Islet of Langerhans (tissue), 1 donor: Measurements from ENCODE around the gene TTC7B.
"Not testable (repeated sequence)": the region's sequence is repeated elsewhere in the genome, so short reads cannot be mapped to it uniquely, and the experiment has no call there.

Experiments used
- FAIRE-seq: peaks from one replicate; lab custom pipeline; 2011; peaks lifted over from hg19 to GRCh38; lab: Jason Lieb, UNC

The TTC7B gene, protein sequence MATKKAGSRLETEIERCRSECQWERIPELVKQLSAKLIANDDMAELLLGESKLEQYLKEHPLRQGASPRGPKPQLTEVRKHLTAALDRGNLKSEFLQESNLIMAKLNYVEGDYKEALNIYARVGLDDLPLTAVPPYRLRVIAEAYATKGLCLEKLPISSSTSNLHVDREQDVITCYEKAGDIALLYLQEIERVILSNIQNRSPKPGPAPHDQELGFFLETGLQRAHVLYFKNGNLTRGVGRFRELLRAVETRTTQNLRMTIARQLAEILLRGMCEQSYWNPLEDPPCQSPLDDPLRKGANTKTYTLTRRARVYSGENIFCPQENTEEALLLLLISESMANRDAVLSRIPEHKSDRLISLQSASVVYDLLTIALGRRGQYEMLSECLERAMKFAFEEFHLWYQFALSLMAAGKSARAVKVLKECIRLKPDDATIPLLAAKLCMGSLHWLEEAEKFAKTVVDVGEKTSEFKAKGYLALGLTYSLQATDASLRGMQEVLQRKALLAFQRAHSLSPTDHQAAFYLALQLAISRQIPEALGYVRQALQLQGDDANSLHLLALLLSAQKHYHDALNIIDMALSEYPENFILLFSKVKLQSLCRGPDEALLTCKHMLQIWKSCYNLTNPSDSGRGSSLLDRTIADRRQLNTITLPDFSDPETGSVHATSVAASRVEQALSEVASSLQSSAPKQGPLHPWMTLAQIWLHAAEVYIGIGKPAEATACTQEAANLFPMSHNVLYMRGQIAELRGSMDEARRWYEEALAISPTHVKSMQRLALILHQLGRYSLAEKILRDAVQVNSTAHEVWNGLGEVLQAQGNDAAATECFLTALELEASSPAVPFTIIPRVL

DNA sequence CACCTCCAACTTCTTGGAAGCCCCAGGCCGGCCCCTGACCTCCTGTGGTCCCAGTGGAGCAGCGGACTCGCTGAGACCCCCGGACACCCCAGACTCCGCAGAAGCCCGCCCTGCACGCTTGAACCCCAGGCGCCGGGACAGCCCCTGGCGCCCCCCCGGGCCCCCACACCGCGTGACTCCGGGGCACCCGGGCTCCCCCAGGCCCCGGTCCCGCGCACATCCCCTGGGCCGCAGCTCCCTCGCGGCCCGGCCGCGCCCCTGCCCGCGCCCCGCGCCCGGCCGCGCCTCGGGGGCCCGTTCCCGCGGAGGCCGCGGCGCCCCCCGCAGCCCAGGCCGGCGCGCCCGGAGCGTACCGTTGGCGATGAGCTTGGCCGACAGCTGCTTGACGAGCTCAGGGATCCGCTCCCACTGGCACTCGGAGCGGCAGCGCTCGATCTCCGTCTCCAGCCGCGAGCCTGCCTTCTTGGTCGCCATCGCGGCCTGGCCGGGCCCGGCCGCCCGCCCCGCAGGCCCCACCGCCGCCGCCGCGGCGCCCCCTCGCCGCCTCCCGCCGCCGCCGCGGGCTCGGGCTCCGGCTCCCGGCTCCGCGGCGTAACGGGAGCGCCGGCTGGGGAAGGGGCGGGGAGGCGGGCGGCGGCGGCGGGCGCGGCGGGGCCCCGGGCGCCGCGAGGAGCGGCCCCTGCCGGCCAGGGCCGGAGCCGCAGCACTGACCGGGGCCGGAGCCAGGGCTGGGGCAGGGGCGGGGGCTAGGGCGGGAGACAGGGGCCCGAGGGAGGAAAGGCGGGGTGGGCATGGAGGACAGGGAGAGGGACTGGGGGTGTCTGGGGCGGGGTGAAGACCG, at the start of gene TTC7B:
Gene TTC7B, minus strand, starts transcription at position 609 of the 841 bp plus-strand sequence. Its CDS starts 135 bp downstream, at position 474.
- no peak for FAIRE-seq

DNA sequence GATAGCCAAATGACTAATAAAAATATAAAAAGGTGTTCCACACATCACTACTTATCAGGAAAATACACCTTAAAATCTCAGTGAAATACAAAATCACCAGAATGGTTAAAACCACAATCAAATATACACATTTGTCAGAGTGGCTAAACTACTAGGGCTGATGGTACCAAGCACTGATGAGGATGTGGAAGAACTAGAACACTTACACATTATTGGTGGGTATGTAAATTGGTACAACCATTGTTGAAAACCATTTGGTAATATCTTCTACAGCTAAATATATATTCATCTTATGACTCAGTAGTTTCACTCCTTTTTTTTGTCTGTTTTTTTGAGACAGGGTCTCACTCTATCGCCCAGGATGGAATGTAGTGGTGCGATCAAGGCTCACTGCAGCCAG, 48.5 kb upstream of the TTC7B start:
- FAIRE-seq: no peak

DNA sequence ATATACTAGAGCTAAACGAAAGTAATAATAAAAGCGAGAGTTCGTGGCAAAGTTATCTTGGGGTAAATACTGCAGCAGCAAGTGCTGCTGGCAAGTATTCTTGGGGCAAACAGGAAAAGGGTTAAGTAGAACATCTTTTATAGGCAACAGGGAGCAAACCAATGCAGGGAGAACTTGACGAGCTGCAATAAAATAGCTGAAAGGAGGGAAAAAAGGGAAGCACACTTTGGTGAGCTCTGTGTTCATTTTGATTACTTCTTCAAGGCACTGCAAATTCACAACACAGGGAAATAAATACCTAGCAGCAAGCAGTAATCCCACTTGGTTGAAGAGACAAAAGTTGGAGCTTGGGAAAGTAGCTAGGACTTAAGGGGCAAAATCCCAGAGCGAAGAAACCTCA, 42.3 kb upstream of the TTC7B start:
- no peak for FAIRE-seq

DNA sequence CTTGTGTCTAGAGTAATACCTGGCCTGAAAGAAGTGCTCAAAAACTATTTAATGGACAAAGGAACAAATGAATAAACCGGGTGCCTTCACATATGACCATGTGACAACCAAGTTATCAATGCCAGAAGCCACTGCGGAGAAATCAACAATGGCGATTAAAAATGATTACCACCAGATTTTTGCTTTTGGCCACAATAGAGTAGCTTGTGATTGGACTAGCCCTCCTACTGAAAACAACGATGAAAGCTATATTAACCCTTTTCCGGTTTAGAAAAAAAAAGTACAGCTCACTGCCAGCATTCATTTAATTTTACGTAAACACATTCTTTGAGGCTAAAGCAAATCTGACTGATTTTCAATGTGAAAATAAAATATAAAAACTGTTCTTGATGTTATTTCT, 41.6 kb upstream of the TTC7B start:
- FAIRE-seq: no peak

DNA sequence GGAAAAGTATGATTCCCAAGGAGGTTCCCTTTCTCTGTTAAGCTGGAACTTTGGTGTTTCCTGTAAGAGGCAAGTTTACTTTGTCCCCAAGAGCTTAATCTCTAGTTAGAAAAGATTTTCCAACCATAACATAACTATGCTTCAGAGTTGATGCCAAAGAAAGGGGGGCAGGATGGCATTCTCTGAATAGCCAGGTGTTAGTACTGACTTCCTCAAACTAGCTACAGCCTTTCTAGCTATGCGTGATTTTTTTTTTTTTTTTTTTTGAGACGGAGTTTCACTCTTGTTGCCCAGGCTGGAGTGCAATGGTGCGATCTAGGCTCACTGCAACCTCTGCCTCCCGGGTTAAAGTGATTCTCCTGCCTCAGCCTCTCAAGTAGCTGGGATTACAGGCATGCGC, 39.9 kb upstream of the TTC7B start:
- FAIRE-seq: not testable (repeated sequence)

DNA sequence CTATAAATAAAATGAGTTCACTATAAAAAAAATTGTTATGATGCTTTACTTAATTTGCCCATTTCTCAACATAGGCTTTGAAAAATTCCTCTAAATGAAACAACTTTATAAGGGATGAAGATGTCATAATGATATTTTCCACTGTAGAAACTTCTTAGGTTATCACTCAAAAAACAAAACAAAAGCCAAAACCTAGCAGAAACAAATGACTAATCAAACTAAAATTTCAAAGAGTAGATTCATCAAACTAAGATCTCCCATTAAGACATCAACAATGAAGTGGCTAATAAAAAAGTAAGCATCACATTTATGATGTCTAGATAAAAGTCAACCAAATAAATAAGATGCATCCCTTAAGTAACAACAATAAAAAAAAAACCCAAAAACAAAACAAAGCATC, 36.9 kb upstream of the TTC7B start:
- FAIRE-seq: no peak

DNA sequence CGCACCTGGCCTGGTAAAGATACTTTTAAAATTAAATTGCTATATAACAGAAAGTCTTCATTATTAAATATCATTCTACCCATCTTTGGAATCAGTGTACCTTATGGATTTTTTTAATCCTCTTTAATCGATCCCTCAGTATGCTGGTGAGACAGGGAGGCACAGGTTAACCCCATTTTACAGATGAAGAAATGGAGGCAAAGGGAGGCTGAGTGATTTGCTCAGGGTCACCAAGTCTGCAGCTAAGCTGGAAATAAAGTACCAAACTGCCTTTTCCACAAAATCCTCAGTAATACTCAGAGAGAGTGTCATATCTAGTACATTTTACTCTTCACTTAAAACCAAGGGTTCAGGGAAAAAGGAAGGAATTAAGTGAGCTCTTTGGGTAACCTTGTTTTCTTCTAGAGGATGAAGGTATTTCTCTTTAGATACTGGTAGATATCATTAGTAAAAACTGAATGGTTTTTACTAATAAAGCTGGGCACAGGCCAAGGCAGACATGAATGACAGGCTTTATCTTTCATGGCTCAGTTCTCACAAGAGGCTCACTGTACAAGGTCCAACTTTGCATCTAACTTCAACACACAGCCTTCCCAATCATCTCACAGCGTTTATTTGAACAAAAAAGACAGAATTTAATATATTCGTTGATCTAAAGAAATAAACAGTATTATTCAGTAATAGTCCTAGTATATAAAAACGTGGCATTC, 35.3 kb upstream of the TTC7B start:
- FAIRE-seq: no peak

DNA sequence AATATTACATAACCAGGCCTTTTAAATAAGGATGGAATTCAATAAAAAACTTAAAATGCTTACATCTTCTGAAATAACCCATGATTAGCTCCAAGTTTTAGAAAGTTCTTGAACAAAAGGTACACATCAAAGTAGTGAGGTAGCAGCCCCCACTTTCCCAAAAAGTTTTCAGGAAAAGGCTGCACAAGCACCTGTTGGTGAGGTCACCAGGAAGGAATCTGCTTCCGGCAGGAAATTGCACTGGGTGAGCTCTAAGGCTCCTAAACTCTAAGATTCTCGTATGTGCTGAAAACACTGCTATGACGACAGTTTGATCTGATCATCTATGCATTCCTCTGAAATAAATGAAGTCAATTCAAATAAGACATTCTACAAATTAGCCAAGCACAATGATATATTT, 34.3 kb upstream of the TTC7B start:
- FAIRE-seq: no peak

DNA sequence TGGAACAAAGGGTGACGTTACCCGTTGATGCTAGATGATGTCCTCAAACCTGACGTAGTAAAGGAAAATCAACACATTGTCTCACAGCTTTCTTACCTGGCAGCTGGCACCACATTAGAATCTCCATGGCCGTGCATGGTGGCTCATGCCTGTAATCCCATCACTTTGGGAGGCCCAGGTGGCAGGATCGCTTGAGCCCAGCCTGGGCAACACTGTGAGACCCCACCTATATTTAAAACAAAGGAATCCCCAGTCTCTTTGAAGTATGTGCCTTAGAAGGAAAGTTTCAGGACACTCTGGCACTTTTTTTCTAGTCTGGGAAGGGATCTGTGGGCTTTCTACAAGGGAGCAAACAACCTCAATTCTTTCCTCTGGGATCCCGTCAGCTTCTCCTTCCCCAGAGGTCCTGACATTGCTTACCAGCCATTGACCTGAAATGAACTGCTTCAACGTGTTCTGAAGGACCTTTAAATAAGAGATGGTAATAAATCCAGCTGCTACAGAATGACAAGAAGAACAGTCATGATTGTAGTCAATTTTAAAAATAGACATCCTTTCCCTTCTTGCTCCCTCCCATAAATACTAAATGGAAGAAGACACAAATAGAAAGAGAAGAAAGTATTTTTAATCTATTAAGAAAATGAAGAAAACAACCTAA, 33.7 kb upstream of the TTC7B start:
- FAIRE-seq: no peak

DNA sequence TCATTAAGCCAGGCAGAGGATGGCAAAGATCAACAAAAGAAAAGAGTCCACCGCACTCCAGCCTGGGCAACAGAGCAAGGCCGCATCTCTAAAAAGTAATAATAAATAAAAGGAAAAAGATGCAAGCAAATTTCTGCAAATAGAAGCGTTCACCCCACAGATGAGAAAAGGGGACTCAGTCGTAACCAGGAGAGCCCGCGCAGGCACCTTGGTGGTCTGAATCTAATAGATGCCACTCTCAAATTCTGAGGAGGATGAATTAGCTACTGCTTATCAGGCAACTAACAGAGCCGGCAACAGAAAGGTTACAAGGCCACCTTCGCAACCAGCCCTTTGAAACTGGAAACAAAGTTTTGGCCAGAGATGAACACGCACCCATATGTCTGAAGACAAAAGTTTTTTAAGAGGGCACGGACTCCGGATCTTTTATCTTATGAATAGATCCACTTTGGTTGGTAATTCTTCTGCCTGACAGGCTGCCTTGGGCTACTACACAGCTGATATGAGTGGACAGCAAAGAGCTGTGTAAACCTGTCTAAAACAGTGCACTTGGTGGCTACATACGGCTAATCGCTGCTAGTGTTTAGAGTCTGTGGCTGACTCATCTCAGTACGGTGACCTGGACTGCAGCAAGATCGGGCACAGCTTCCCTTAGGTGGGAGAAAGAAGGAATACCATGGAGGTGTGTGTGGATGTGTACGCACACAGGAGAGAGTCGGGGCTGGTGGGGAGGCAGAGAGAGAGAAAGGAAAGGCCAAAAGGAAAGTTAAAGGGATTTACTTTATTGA, 32.9 kb upstream of the TTC7B start:
- FAIRE-seq: no peak

DNA sequence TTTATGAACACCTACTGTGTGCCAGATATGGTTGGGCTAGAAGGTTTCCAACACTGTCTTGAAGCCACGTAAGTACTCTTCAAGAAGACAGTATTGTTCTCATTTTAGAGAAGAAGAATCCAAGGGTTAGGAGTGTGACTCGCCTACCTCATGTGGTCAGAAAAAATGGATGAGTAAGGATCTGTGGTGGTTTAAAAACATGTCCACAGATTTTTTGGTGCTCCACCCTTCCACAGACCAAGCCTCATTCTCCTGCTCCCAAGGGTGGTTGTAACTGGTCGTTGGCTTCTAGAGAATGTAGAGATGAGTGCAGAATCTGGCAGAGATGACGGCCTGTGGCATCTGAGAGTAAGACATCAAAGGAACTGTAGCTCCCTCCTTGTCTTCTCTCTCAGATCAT, 30.3 kb upstream of the TTC7B start:
- FAIRE-seq: no peak

DNA sequence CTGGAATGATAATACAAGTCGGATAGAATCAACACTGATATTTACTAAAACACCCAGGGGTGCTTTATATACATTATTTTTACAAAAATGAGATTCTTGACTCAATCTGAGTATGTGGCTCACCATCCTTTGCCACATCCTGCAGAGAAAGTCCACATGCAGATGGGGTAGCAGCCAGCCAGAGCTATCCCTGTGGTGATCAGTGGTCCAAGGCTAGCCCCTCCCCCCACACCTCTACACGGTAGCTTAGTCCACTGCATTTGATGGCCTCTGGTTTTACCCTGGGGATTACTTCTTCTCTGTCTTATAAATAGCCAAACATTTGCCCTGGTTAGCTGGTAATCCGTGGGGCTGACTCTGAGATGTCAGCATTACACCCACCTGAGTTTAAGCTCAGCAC, 28.1 kb upstream of the TTC7B start:
- no peak for FAIRE-seq

DNA sequence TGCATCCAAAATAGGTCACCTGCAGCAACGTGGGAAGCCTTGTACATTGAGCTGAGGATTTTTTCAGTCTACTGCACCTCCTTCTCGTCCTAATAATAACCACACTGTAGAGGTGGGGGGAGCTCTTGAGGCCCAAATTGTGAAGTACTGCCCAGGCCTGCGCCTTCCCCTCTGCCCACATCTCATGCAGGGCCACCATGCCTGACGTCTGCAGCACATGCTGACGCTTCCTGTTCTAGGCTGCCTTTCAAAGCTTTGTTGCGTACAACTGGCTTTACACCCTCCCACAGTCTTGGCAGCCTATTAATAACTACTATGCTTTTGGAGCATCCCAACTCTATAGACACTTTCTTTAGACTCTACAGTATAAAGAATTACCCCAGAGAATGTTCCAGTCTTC, 26.5 kb upstream of the TTC7B start:
- FAIRE-seq: no peak

DNA sequence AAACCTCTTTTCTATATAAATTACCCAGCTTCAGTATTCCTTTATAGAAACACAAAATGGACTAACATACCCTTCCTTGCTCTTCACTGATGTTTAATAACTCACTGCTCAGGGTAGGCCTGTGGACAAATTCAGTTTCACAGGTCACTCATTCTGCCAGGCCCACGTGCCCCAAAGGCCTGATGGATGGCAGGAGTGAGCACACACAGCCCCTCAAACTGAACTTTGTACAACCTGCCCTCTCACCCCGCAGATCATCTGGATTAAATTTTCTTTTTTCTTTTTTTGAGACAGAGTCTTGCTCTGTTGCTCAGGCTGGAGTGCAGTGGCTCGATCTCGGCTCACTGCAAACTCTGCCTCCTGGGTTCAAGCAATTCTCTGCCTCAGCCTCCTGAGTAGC, 24.4 kb upstream of the TTC7B start:
- FAIRE-seq: not testable (repeated sequence)

DNA sequence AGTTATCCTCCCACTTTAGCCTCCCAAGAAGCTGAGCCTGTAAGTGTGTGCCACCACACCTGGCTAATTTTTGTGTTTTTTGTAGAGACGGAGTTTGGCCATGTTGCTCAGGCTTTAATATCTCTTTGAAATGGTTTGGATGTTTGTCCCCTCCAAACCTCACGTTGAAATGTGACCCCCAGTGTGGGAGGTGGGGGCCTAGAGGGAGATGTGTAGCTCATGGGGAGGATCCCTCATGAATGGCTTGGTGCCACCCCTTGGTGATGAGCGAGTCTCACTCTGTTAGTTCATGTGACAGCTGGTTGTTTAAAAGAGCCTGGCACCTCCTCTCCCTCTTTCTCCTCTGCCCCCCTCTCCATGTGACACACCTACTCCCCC, 23.6 kb upstream of the TTC7B start:
- no peak for FAIRE-seq

DNA sequence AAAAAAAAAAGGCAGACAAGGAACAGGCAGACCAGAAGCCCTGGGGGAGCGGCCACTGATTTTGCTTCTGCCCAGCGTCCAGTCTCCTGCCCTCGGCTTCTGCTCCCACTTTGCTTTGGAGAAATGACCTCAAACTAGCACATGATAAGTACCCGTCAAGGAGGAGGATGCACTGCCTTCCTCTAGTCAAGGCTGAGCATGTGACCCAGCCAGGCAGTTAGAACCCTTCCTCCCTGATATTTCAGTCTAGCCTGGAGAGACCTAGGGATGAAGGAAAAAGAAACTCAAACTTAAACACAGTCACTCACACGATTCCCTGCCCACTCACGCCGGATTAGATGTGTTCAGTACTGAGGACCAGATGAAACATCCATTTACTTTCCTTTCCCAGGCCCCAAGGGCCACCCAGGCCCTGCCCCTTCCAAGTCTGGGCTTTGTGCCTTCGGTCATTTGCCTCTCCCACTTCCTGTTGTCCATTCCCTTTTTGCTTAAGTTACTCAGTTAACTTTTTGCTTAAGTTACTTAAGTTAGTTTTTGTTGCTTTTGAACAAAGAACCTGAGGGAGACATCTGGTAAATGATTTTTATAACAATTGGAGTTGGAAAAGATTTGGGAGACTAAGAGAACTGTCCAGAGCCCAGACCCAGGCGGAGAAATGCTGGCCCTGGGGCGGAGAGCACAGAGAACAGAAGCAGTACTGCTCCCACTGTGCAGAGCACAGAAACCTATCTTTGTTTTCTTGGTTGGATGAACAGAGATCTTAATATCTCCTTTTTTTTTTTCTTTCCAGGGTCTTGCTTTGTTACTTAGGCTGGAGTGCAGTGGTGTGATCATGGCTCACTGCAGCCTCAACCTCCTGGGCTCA, 23.0 kb upstream of the TTC7B start:
- no peak for FAIRE-seq

DNA sequence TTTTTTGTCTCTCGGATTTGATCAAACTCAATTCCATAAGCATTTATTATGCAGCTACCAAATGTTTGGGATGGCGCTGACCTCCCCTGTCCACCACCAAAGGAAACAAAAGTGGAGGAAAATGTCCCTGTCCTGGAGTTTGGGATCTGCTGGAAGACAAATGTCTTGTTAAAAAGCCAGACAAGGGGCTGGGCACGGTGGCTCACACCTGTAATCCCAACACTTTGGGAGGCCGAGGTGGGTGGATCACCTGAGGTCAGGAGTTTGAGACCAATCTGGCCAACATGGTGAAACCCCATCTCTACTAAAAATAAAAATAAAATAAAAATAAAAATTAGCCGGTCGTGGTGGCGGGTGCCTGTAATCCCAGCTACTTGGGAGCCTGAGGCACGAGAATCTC, 22.3 kb upstream of the TTC7B start:
- FAIRE-seq: not testable (repeated sequence)

DNA sequence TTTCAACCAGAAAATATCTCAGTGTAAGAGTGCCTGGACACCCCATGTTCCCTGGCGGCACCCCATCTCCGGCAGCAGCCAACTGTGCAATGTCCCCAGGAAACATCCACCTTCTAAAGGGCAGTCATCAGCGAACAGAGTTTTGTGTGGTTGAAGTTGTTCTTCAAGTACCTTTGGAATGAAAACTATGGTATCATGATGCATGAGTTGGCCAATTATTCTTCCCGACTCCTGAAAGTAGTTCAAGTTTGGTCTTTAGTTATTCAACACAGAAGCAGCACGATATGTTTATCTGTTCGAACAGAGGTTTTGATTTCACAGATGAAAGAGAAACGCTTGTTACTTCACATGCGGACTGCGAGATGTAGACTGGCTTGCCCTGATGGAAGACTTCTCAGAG, 21.1 kb upstream of the TTC7B start:
- FAIRE-seq: no peak

DNA sequence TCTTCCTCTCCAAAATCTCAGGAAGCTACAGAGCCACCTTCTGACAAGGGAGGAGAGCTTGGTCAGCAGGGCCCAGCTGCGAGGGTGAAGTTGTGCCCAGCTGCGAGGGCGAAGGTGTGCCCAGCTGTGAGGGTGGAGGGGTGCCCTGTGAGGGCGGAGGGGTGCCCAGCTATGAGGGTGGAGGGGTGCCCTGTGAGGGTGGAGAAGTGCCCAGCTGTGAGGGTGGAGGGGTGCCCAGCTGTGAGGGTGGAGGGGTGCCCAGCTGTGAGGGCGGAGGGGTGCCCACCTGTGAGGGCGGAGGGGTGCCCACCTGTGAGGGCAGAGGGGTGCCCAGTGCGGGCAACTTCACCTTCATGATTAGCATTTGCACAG, 20.4 kb upstream of the TTC7B start:
- FAIRE-seq: no peak

DNA sequence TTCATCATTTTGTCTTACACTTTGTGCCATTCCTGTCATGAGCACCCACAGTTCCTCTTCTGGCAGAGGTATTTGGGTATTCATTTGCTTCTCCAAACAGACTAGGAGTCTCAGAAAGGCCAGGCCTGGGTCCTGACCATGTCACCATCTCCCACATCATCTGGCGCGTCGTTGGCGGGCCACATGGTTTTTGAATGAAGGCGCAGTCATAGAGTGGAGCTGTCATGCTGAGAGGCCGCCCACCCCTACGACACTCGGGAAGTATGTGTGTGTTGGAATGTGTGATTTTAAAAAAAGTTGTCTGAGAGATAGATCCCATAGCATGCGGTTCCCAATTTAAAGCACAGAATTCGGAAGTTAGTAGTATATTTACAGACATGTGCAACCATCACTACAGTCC, 15.6 kb upstream of the TTC7B start:
- FAIRE-seq: no peak
